Panc1 (cell line): ENCODE data around the gene ST8SIA3. TPM values are rescaled to one million over a fixed set of nuclear protein-coding genes. Genes with fewer than 3 reads are reported as not detected.

Experiments used
- ATAC-seq: fragments of 200-7000 bp; cut with Tn5 transposase; 2 replicates; pipeline ENCODE4 v1.9.1; 2020; ENCODE audit warnings: mild to moderate bottlenecking, moderate library complexity
- Bru-seq: library from RNA; stranded (reverse); fragments of 400-500 nt; gene quantifications from one replicate; lab custom pipeline; 2021; lab: Mats Ljungman, UMichigan
- BruChase-seq, 2 experiments: library from RNA; stranded (reverse); fragments of 400-500 nt; gene quantifications; one replicate each; lab custom pipeline; 2021; lab: Mats Ljungman, UMichigan
- BruUV-seq: library from RNA; stranded (reverse); fragments of 400-500 nt; replicated peaks from 2 replicates; lab custom pipeline; 2021; lab: Mats Ljungman, UMichigan
- CTCF ChIA-PET: fragments of 300-600 bp; sonication (Branson Sonifier 250); formaldehyde crosslinking; loops from one replicate; lab custom pipeline; 2022; ENCODE audit warnings: antibody characterized with exemption; lab: Charles Lee
- POLR2A ChIA-PET: fragments of 300-600 bp; sonication (Branson Sonifier 250); formaldehyde crosslinking; loops from one replicate; lab custom pipeline; 2022; ENCODE audit warnings: antibody characterized with exemption; lab: Charles Lee
- DNase-seq: peaks from one replicate; pipeline ENCODE4 v3.0.0-alpha.2; 2010; ENCODE audit warnings: low read depth, low spot score
- H3K27ac ChIP-seq: 2 replicates; pipeline ENCODE4 v1.5.1; 2011; ENCODE audit warnings: mild to moderate bottlenecking, low read length, inconsistent platforms
- H3K27me3 ChIP-seq: fragments of 200-500 bp; sonication (Bioruptor generic); 2 replicates; pipeline ENCODE4 v1.6.0; 2014; ENCODE audit warnings: low read length, inconsistent platforms; ENCODE audit not compliant: control insufficient read depth, insufficient read depth
- H3K36me3 ChIP-seq: fragments of 200-500 bp; sonication (Bioruptor generic); 2 replicates; pipeline ENCODE4 v1.5.1; 2014; ENCODE audit warnings: inconsistent platforms, mild to moderate bottlenecking, low read length, moderate library complexity; ENCODE audit not compliant: control insufficient read depth, insufficient read depth
- H3K4me1 ChIP-seq: 2 replicates; pipeline ENCODE4 v1.5.1; 2011; ENCODE audit warnings: inconsistent platforms, mild to moderate bottlenecking, low read length, moderate library complexity; ENCODE audit not compliant: control insufficient read depth, insufficient read depth
- H3K4me3 ChIP-seq, 2 experiments: 2 replicates each; pipeline ENCODE4 v1.5.1; 2011 to 2012; ENCODE audit warnings: low read depth in 2 of 2, low read length in 2 of 2, mild to moderate bottlenecking in 2 of 2, inconsistent platforms in 1 of 2, moderate library complexity in 1 of 2
- H3K9me3 ChIP-seq: fragments of 200-500 bp; sonication (Bioruptor generic); 2 replicates; pipeline ENCODE4 v1.5.1; 2014; ENCODE audit warnings: low read depth, mild to moderate bottlenecking, inconsistent platforms, low read length, moderate library complexity; ENCODE audit not compliant: control insufficient read depth, insufficient read depth
- POLR2AphosphoS5 ChIP-seq: IDR thresholded peaks from 2 replicates; pipeline ENCODE4 v1.6.1; 2012; ENCODE audit warnings: mild to moderate bottlenecking, low read depth, low read length, moderate library complexity
- SIN3A ChIP-seq: IDR thresholded peaks from 2 replicates; pipeline ENCODE4 v1.6.1; 2012; ENCODE audit warnings: low read depth, mild to moderate bottlenecking, low read length, moderate library complexity, borderline replicate concordance; ENCODE audit not compliant: insufficient read depth
- TCF7L2 ChIP-seq: IDR thresholded peaks from 2 replicates; pipeline ENCODE4 v1.6.1; 2011; ENCODE audit warnings: mild to moderate bottlenecking, low read depth, low read length, inconsistent platforms
- in situ Hi-C: cut with HindIII; loops from 2 replicates; pipeline ENCODE4 v1.10.0; 2016; ENCODE audit warnings: low sequenced_read_pairs, low pct_unique_long_range_greater_than_20kb
- intact Hi-C: fragments of 100-400 bp; cut with micrococcal nuclease; formaldehyde crosslinking; loops from one replicate; pipeline ENCODE4 v1.10.0; 2022; ENCODE audit not compliant: unreplicated experiment
- long read RNA-seq: library from polyadenylated mRNA; unstranded; transcript quantifications from one replicate; pipeline ENCODE4 v2.0.0, GENCODE V29; 2021; ENCODE audit not compliant: unreplicated experiment
- polyA plus RNA-seq: library from polyadenylated mRNA; unstranded; fragments of >200 nt; gene quantifications from one replicate; pipeline ENCODE4 v1.2.1, GENCODE V29; 2012; ENCODE audit warnings: missing spikeins; ENCODE audit not compliant: insufficient read length
- total RNA-seq: library from RNA; stranded (reverse); gene quantifications from one replicate; pipeline ENCODE4 v1.2.1, GENCODE V29; 2021; ENCODE audit not compliant: unreplicated experiment
- TF ChIP-seq, protein P1 (sequence below), 2 experiments: IDR thresholded peaks; 2 replicates each; pipeline ENCODE4 v1.6.1; 2011 to 2012; ENCODE audit warnings: low read depth in 2 of 2, control low read depth in 1 of 2, low read length in 1 of 2, mild to moderate bottlenecking in 1 of 2, moderate library complexity in 1 of 2; ENCODE audit not compliant: insufficient read depth in 1 of 2
- TF ChIP-seq, protein P2 (sequence below): fragments of 450-650 bp; IDR thresholded peaks from 2 replicates; pipeline ENCODE4 v1.5.1; 2017; ENCODE audit warnings: mild to moderate bottlenecking

ST8SIA3 gene, protein sequence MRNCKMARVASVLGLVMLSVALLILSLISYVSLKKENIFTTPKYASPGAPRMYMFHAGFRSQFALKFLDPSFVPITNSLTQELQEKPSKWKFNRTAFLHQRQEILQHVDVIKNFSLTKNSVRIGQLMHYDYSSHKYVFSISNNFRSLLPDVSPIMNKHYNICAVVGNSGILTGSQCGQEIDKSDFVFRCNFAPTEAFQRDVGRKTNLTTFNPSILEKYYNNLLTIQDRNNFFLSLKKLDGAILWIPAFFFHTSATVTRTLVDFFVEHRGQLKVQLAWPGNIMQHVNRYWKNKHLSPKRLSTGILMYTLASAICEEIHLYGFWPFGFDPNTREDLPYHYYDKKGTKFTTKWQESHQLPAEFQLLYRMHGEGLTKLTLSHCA
- total RNA-seq (not detected), Bru-seq, nascent RNA (percentile 5 among the genes with signal in this experiment), BruChase-seq, experiment 1, labeled RNA remaining after a 2-hour chase (not detected), BruChase-seq, experiment 2, labeled RNA remaining after a 6-hour chase (not detected)
- not detected for polyA plus RNA-seq
- long read RNA-seq = 0 reads

DNA sequence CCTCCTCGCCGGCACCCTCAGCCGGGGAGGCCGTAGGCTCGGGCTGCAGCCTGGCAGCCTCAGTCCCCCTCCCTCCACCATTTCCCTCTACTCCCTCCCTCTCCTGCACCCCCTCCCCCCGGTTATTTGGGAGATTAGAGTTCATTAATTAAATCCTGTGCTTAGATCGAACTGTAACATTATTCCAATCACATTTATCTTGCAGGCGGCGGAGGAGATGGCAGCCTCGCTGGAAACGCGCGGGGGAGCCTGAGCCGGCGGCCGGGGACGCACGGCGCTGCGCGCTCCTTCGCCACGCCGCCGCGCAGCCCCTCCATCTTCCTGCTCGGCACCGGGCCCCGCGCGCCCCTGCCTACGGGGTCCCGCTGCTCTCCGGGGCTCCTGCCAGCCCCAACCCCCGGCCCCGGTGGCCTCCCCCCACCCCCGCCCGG, at the start of gene ST8SIA3:
Gene ST8SIA3 (plus strand): TSS at position 287 of the 431 bp plus-strand sequence. CDS start 290 bp downstream, outside the sequence.
- CTCF ChIA-PET = no interaction called here
- H3K4me3 ChIP-seq = no peak within 1 kb of the TSS
- intact Hi-C loops = no loop called here
- ATAC-seq = no peak
- H3K36me3 ChIP-seq = no peaks in the 10 kb centered on the region
- H3K9me3 ChIP-seq = no peaks in the 10 kb centered on the region
- TF ChIP-seq, protein P1, sequence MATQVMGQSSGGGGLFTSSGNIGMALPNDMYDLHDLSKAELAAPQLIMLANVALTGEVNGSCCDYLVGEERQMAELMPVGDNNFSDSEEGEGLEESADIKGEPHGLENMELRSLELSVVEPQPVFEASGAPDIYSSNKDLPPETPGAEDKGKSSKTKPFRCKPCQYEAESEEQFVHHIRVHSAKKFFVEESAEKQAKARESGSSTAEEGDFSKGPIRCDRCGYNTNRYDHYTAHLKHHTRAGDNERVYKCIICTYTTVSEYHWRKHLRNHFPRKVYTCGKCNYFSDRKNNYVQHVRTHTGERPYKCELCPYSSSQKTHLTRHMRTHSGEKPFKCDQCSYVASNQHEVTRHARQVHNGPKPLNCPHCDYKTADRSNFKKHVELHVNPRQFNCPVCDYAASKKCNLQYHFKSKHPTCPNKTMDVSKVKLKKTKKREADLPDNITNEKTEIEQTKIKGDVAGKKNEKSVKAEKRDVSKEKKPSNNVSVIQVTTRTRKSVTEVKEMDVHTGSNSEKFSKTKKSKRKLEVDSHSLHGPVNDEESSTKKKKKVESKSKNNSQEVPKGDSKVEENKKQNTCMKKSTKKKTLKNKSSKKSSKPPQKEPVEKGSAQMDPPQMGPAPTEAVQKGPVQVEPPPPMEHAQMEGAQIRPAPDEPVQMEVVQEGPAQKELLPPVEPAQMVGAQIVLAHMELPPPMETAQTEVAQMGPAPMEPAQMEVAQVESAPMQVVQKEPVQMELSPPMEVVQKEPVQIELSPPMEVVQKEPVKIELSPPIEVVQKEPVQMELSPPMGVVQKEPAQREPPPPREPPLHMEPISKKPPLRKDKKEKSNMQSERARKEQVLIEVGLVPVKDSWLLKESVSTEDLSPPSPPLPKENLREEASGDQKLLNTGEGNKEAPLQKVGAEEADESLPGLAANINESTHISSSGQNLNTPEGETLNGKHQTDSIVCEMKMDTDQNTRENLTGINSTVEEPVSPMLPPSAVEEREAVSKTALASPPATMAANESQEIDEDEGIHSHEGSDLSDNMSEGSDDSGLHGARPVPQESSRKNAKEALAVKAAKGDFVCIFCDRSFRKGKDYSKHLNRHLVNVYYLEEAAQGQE (IDR thresholded peaks at IDR 0.05; ENCODE audit: insufficient read depth in 1 of 2, low read depth in 2 of 2, low read length in 1 of 2) = no peak
- no peak for TF ChIP-seq POLR2AphosphoS5
- TF ChIP-seq, protein P2, sequence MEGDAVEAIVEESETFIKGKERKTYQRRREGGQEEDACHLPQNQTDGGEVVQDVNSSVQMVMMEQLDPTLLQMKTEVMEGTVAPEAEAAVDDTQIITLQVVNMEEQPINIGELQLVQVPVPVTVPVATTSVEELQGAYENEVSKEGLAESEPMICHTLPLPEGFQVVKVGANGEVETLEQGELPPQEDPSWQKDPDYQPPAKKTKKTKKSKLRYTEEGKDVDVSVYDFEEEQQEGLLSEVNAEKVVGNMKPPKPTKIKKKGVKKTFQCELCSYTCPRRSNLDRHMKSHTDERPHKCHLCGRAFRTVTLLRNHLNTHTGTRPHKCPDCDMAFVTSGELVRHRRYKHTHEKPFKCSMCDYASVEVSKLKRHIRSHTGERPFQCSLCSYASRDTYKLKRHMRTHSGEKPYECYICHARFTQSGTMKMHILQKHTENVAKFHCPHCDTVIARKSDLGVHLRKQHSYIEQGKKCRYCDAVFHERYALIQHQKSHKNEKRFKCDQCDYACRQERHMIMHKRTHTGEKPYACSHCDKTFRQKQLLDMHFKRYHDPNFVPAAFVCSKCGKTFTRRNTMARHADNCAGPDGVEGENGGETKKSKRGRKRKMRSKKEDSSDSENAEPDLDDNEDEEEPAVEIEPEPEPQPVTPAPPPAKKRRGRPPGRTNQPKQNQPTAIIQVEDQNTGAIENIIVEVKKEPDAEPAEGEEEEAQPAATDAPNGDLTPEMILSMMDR = no peak
- TF ChIP-seq SIN3A = no peak
- TF ChIP-seq TCF7L2 = no peak
- no peak within 1 kb of the TSS for H3K27ac ChIP-seq
- no peaks in the 10 kb centered on the region for H3K4me1 ChIP-seq
- in situ Hi-C loops = no loop called here
- no peaks in the 10 kb centered on the region; the same call in 1 of the 2 replicates for H3K27me3 ChIP-seq
- DNase-seq = no peak
- POLR2A ChIA-PET = no interaction called here
- no TSS peak for BruUV-seq

DNA sequence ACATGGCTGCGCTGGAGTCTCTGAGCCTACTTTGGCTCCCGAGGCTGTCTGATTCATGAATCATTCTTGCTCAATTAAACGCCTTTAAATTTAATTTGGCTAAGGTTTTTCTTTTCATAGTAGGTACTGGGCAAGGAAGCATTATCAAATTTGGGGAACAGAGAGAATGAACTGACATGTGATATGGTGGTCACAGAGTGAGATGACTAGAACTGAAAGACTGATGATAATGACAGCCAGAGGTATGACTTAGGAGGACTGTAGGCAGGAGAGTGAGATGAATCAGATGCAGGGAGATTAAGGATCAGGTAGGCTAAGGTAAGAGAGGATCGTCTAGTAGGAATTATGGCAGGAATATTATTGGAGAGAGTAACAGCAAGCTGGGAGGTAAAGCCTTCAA, 40.9 kb upstream of the ST8SIA3 start:
- in situ Hi-C loops = no loop called here
- ChIA-PET POLR2A (no interaction called here), CTCF (no interaction called here)
- no peak for DNase-seq
- H3K27ac ChIP-seq = no peak overlapping the region
- no peak for TF ChIP-seq TCF7L2
- no peak for TF ChIP-seq POLR2AphosphoS5
- TF ChIP-seq, protein P2 = no peak
- TF ChIP-seq, protein P1 (IDR thresholded peaks at IDR 0.05; ENCODE audit: insufficient read depth in 1 of 2, low read depth in 2 of 2, low read length in 1 of 2) = no peak
- TF ChIP-seq SIN3A = no peak
- no peak overlapping the region for H3K4me3 ChIP-seq
- H3K36me3 ChIP-seq = no peaks in the 10 kb centered on the region
- ATAC-seq = no peak
- no peaks in the 10 kb centered on the region for H3K9me3 ChIP-seq
- BruUV-seq = no TSS peak
- intact Hi-C loops = no loop called here
- H3K27me3 ChIP-seq = no peaks in the 10 kb centered on the region; the same call in 1 of the 2 replicates
- H3K4me1 ChIP-seq = no peaks in the 10 kb centered on the region
